Loucy (cell line): ENCODE results near the gene EPN2.

Experiments used
- H2AFZ ChIP-seq: fragments of 200-600 bp; sonication (generic); 2 replicates; pipeline ENCODE4 v1.6.0; 2016; ENCODE audit warnings: antibody characterized with exemption, mild to moderate bottlenecking, low read length, moderate library complexity
- H3F3A ChIP-seq: fragments of 200-600 bp; 2 replicates; pipeline ENCODE4 v1.6.0; 2016; ENCODE audit warnings: antibody characterized with exemption, low read depth, mild to moderate bottlenecking
- H3K27me3 ChIP-seq: fragments of 200-600 bp; sonication (generic); 2 replicates; pipeline ENCODE4 v1.6.1; 2014; ENCODE audit warnings: low read length, mild to moderate bottlenecking; ENCODE audit not compliant: insufficient read depth, poor library complexity, severe bottlenecking
- H3K36me3 ChIP-seq: fragments of 200-600 bp; sonication (generic); 2 replicates; pipeline ENCODE4 v1.6.1; 2016; ENCODE audit warnings: low read length; ENCODE audit not compliant: insufficient read depth
- H3K4me1 ChIP-seq: fragments of 200-600 bp; sonication (generic); 2 replicates; pipeline ENCODE4 v1.5.1; 2014; ENCODE audit warnings: low read length, mild to moderate bottlenecking; ENCODE audit not compliant: insufficient read depth, poor library complexity, severe bottlenecking
- H3K4me2 ChIP-seq: fragments of 200-600 bp; sonication (generic); 2 replicates; pipeline ENCODE4 v1.6.0; 2014; ENCODE audit warnings: antibody characterized with exemption, low read length, low read depth, mild to moderate bottlenecking; ENCODE audit not compliant: poor library complexity, severe bottlenecking
- H3K4me3 ChIP-seq: fragments of 200-600 bp; sonication (generic); 2 replicates; pipeline ENCODE4 v1.5.1; 2014; ENCODE audit warnings: low read length, mild to moderate bottlenecking, mixed read lengths; ENCODE audit not compliant: poor library complexity, severe bottlenecking
- H3K79me2 ChIP-seq: fragments of 200-600 bp; sonication (generic); 2 replicates; pipeline ENCODE4 v1.6.1; 2014; ENCODE audit warnings: low read length; ENCODE audit not compliant: insufficient read depth
- H3K9ac ChIP-seq: fragments of 200-600 bp; sonication (generic); 2 replicates; pipeline ENCODE4 v1.6.0; 2014; ENCODE audit warnings: mild to moderate bottlenecking, low read depth, low read length, moderate library complexity; ENCODE audit not compliant: poor library complexity, severe bottlenecking
- H3K9me2 ChIP-seq: fragments of 200-600 bp; sonication (generic); replicated peaks from 2 replicates; pipeline ENCODE4 v1.6.1; 2016; ENCODE audit warnings: low read depth, low read length, mixed read lengths
- H3K9me3 ChIP-seq: fragments of 200-600 bp; sonication (generic); 2 replicates; pipeline ENCODE4 v1.6.1; 2014; ENCODE audit warnings: mild to moderate bottlenecking, antibody characterized with exemption, low read length, low read depth; ENCODE audit not compliant: insufficient read depth
- H4K20me1 ChIP-seq: fragments of 200-600 bp; sonication (generic); 2 replicates; pipeline ENCODE4 v1.6.0; 2014; ENCODE audit warnings: antibody characterized with exemption, low read length, mild to moderate bottlenecking; ENCODE audit not compliant: insufficient read depth, poor library complexity, severe bottlenecking
- EZH2phosphoT487 ChIP-seq: fragments of 200-600 bp; IDR thresholded peaks from 2 replicates; pipeline ENCODE4 v1.6.1; 2018; ENCODE audit warnings: antibody characterized with exemption, mild to moderate bottlenecking, moderate library complexity, borderline replicate concordance
- TF ChIP-seq, protein P1 (sequence below): fragments of 200-600 bp; sonication (generic); conservative IDR thresholded peaks from 2 replicates; pipeline ENCODE4 v1.5.1; 2014; ENCODE audit warnings: mild to moderate bottlenecking, antibody characterized with exemption, low read length

EPN2 gene

GRCh38 chr17:19339341-19339815 lies 102.2 kb downstream of the EPN2 start:
- Histone ChIP-seq H3K9me2 (no peaks in the 10 kb centered on the region), H3K79me2 (no peaks in the 10 kb centered on the region), H3F3A (no peaks in the 10 kb centered on the region), H3K4me2 (no peak overlapping the region), H3K27me3 (peaks cover 19% of the 10 kb centered on the region), H3K9ac (no peak overlapping the region), H3K4me3 (no peak overlapping the region), H3K36me3 (no peaks in the 10 kb centered on the region), H3K9me3 (no peaks in the 10 kb centered on the region), H3K4me1 (no peaks in the 10 kb centered on the region), H2AFZ (no peak overlapping the region), H4K20me1 (no peaks in the 10 kb centered on the region)
- no peak for TF ChIP-seq EZH2phosphoT487
- TF ChIP-seq, protein P1, sequence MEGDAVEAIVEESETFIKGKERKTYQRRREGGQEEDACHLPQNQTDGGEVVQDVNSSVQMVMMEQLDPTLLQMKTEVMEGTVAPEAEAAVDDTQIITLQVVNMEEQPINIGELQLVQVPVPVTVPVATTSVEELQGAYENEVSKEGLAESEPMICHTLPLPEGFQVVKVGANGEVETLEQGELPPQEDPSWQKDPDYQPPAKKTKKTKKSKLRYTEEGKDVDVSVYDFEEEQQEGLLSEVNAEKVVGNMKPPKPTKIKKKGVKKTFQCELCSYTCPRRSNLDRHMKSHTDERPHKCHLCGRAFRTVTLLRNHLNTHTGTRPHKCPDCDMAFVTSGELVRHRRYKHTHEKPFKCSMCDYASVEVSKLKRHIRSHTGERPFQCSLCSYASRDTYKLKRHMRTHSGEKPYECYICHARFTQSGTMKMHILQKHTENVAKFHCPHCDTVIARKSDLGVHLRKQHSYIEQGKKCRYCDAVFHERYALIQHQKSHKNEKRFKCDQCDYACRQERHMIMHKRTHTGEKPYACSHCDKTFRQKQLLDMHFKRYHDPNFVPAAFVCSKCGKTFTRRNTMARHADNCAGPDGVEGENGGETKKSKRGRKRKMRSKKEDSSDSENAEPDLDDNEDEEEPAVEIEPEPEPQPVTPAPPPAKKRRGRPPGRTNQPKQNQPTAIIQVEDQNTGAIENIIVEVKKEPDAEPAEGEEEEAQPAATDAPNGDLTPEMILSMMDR: no peak

GRCh38 chr17:19341211-19341631 lies 104.1 kb downstream of the EPN2 start:
- Histone ChIP-seq H2AFZ (no peak overlapping the region), H3K9me2 (no peaks in the 10 kb centered on the region), H3K9me3 (no peaks in the 10 kb centered on the region), H3K4me1 (no peaks in the 10 kb centered on the region), H3K4me2 (no peak overlapping the region), H3K27me3 (peaks cover 5% of the 10 kb centered on the region), H3K4me3 (no peak overlapping the region), H4K20me1 (no peaks in the 10 kb centered on the region), H3K79me2 (no peaks in the 10 kb centered on the region), H3F3A (no peaks in the 10 kb centered on the region), H3K9ac (no peak overlapping the region), H3K36me3 (no peaks in the 10 kb centered on the region)
- no peak for TF ChIP-seq EZH2phosphoT487
- TF ChIP-seq, protein P1: no peak

- Histone ChIP-seq H3K27me3 (no peaks in the 10 kb centered on the region), H3K4me2 (no peak overlapping the region), H3K36me3 (no peaks in the 10 kb centered on the region), H3K4me1 (no peaks in the 10 kb centered on the region), H3K4me3 (no peak overlapping the region), H3K9me2 (no peaks in the 10 kb centered on the region), H2AFZ (no peak overlapping the region), H3K79me2 (no peaks in the 10 kb centered on the region), H4K20me1 (no peaks in the 10 kb centered on the region), H3K9ac (no peak overlapping the region), H3K9me3 (no peaks in the 10 kb centered on the region), H3F3A (no peaks in the 10 kb centered on the region)
- TF ChIP-seq, protein P1: no peak
- TF ChIP-seq EZH2phosphoT487: no peak
These were observed 104.8 kb downstream of the EPN2 start for GRCh38 chr17:19341641-19342610.
